ENCODE results near the gene STX19. TPM values are rescaled to one million over a fixed set of nuclear protein-coding genes. Genes with fewer than 3 reads are reported as not detected.

Gene STX19
- total RNA-seq = not detected in 2 replicates

GRCh38 chr3:94028093-94028837 lies at the start of gene STX19:
Gene STX19 (minus strand): TSS chr3:94028597. CDS start chr3:94015269, 13,328 bp downstream.

GRCh38 chr3:94062513-94063404 lies 34.4 kb upstream of the STX19 start, which contains the start of the genes DHFR2 and NSUN3:
Gene DHFR2 (minus strand): TSS chr3:94062916. CDS start chr3:94061511, 1,405 bp downstream.
Gene NSUN3 (plus strand): TSS chr3:94063061. CDS start chr3:94063127, 66 bp downstream.

GRCh38 chr3:93979850-93980676 lies 48.3 kb downstream of the STX19 start, which contains the start of gene ARL13B:
Gene ARL13B (plus strand): TSS chr3:93980155. CDS start chr3:93980424, 269 bp downstream.

GRCh38 chr3:93973131-93974126 lies 55.0 kb downstream of the STX19 start, which contains the start of gene PROS1:
Gene PROS1 (minus strand): TSS chr3:93973896. CDS start chr3:93973749, 147 bp downstream.

Small RNA genes lying within 50 kb of the gene (small RNA-seq; reads per million reads assigned to genes)
- gene RF00019 (not detected), gene RNU6-511P (not detected)

Other genes with a start within 250 kb of the STX19 start
- gene PROS1, start 54.7 kb downstream of the STX19 start, total RNA-seq = 14.6 and 15.6 TPM in 2 replicates
- gene ARL13B, start 48.4 kb downstream of the STX19 start, total RNA-seq = 14.6 and 16.3 TPM in 2 replicates
- 4.9 and 5.3 TPM in 2 replicates for gene DHFR2, start 34.3 kb upstream of the STX19 start, total RNA-seq
- gene NSUN3, start 34.5 kb upstream of the STX19 start, total RNA-seq = 15.7 and 16.4 TPM in 2 replicates

Data from thoracic aorta endothelial cell (primary cell).